Mesothelial cell of epicardium (in vitro differentiated cells): ENCODE data around the gene MRNIP. TPM values are rescaled to one million over a fixed set of nuclear protein-coding genes. Genes with fewer than 3 reads are reported as not detected.

ENCODE experiments used
- DNase-seq, 2 experiments: peaks; one replicate each; pipeline ENCODE4 v3.0.0; 2021; ENCODE audit warnings: low spot score in 2 of 2; ENCODE audit not compliant: unreplicated experiment in 2 of 2
- H3K27ac Mint-ChIP-seq: 2 replicates; pipeline ENCODE4 v1.8.0; 2021; ENCODE audit warnings: mixed read lengths
- H3K27me3 Mint-ChIP-seq: 2 replicates; pipeline ENCODE4 v1.8.0; 2021; ENCODE audit warnings: low read depth, mixed read lengths
- H3K36me3 Mint-ChIP-seq: 2 replicates; pipeline ENCODE4 v1.8.0; 2021; ENCODE audit warnings: mixed read lengths
- H3K4me1 Mint-ChIP-seq: 2 replicates; pipeline ENCODE4 v1.8.0; 2021; ENCODE audit warnings: mixed read lengths
- H3K4me3 Mint-ChIP-seq: 2 replicates; pipeline ENCODE4 v1.8.0; 2021; ENCODE audit warnings: mild to moderate bottlenecking, moderate library complexity, mixed read lengths
- H3K9me3 Mint-ChIP-seq: 2 replicates; pipeline ENCODE4 v1.8.0; 2021; ENCODE audit warnings: mixed read lengths
- total RNA-seq: library from RNA; stranded (reverse); gene quantifications from 3 replicates; pipeline ENCODE4 v1.2.1, GENCODE V29; 2021
- TF ChIP-seq, protein P1 (sequence below): fragments of 200-600 bp; sonication (generic); IDR thresholded peaks from one replicate; pipeline ENCODE4 v1.5.0; 2021; ENCODE audit warnings: antibody characterized with exemption; ENCODE audit not compliant: unreplicated experiment

Gene MRNIP
- total RNA-seq, 1 donor from 2014 or later = 47.0 TPM

DNA sequence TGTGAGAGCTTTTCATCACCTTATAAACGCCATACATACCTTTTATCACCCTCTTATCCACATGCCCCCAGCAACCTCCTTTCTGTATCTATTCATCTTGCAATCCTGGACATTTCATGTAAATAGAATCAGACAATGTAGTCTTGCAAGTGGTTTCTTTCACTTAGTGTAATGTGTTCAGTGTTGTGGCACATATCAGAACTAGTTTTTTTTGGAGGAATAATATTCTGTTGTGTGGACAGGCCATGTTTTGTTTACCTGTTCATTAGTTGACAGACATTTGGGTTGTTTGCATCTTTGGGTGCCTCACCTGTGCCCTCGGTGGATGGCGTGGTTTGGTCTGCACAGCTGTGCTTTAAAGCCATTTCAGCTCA is 36.6 kb downstream of the MRNIP start:
- peaks cover 36% of the 10 kb centered on the region for H3K4me1 Mint-ChIP-seq
- peaks cover 19% of the 10 kb centered on the region for H3K36me3 Mint-ChIP-seq
- no peaks in the 10 kb centered on the region for H3K27me3 Mint-ChIP-seq
- H3K4me3 Mint-ChIP-seq = peak overlapping the region; percentile 97
- H3K9me3 Mint-ChIP-seq = no peaks in the 10 kb centered on the region
- DNase-seq = no peak
- TF ChIP-seq, protein P1, sequence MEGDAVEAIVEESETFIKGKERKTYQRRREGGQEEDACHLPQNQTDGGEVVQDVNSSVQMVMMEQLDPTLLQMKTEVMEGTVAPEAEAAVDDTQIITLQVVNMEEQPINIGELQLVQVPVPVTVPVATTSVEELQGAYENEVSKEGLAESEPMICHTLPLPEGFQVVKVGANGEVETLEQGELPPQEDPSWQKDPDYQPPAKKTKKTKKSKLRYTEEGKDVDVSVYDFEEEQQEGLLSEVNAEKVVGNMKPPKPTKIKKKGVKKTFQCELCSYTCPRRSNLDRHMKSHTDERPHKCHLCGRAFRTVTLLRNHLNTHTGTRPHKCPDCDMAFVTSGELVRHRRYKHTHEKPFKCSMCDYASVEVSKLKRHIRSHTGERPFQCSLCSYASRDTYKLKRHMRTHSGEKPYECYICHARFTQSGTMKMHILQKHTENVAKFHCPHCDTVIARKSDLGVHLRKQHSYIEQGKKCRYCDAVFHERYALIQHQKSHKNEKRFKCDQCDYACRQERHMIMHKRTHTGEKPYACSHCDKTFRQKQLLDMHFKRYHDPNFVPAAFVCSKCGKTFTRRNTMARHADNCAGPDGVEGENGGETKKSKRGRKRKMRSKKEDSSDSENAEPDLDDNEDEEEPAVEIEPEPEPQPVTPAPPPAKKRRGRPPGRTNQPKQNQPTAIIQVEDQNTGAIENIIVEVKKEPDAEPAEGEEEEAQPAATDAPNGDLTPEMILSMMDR = no peak
- H3K27ac Mint-ChIP-seq = peak overlapping the region; percentile 99

DNA sequence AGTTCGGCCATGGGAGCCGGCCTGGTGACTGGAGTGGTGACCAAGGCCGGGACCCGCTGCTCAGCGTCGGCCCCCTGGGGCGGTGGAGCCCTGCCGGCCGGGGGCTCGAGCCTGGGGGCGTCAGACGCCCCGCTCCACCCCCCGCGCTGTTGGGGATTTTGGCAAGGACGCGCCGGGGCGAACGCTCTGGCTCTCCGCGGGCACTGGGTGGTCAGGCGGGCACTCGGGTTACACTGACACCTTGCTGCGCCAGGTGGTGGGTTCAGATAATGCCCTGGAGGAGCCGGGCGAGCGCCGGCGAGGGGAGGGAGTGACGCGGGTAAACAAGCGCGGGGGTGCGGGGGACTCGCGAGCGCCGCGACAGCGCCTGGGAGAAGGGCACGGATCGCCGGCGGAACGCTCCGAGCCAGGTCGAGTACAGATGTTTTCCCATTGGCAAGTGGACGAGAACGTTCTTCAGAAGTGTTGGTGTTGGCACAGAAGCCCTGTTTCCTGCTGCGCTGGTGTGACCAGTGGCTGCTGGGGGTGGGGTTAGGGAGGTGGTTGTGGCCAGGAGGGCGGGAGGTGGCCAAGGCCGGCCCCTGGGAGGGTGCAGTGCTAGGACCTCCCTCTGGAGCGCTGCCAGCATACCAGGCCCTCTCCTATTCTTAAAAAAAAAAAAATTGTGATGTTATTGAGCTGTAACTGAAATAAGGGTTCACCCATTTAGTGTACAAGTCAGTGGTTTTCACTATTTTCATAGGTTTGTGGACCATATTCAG is 37.1 kb downstream of the MRNIP start:
- peak overlapping the region; percentile 97 for H3K4me3 Mint-ChIP-seq

DNA sequence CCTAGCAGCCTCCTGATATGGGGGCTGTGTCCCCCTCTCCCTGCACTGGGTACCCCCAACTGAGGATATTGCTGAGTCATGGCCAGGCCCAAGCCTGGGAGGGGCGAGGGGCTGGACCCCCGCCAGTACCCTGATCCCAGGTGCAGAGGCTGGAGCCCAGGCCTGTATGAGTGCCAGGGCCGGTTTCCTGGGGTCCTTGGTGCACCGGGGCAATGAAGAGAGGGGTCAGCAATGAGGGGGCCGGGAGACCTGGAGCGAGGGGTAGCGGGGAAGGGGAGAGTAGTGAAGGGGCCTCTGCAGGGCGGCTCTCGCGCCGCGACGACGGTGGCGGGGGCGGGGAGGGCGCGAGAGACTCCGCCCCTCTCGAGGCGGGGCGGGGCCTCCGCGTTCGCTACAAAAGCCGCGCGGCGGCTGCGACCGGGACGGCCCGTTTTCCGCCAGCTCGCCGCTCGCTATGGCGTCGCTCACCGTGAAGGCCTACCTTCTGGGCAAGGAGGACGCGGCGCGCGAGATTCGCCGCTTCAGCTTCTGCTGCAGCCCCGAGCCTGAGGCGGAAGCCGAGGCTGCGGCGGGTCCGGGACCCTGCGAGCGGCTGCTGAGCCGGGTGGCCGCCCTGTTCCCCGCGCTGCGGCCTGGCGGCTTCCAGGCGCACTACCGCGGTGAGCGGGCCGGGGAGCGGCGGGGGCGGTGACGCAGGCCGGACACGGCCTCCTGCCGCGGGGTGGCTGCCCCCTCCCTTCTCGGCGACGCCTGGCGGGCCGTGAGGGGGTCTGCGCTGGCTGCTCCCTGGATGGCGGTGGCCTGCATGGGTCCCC is 37.9 kb downstream of the MRNIP start, which contains the start of gene SQSTM1:
Gene SQSTM1 (plus strand): TSS at position 423 of the 815 bp plus-strand sequence. CDS start 32 bp downstream, at position 455.
- Mint-ChIP-seq H3K4me3 (peak within 1 kb of the TSS; percentile 97), H3K36me3 (peaks cover 14% of the 10 kb centered on the region), H3K4me1 (peaks cover 36% of the 10 kb centered on the region), H3K27me3 (no peaks in the 10 kb centered on the region), H3K9me3 (no peaks in the 10 kb centered on the region), H3K27ac (peak within 1 kb of the TSS; percentile 99)
- TF ChIP-seq, protein P1 = peak; percentile 12
- peak; percentile 77 to 89 for DNase-seq

More for the DNA sequence above, 37.1 kb downstream of the MRNIP start:
- Mint-ChIP-seq H3K36me3 (peaks cover 15% of the 10 kb centered on the region), H3K27ac (peak overlapping the region; percentile 99), H3K4me1 (peaks cover 36% of the 10 kb centered on the region), H3K27me3 (no peaks in the 10 kb centered on the region), H3K9me3 (no peaks in the 10 kb centered on the region)
- DNase-seq = peak; percentile 75 to 79
- TF ChIP-seq, protein P1 = peak; percentile 10

DNA sequence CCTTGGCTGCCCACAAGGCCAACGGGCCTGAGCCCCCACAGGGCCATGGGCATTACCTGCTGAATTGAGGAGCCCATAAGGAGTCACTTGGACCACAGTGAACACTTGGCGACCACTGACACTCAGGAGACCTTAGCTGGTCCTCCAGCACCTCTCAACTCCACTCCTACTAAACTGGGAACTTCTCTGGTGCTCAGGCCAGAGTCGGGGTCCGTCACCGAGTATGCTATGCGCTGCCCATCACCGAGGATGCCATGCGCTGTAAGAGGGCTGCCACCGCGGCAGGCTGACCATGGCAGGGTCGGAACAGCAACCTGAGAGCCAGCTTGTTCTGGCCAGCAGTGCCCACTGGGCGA is 38.5 kb downstream of the MRNIP start:
- peak overlapping the region; percentile 96 for H3K27ac Mint-ChIP-seq
- peaks cover 36% of the 10 kb centered on the region for H3K4me1 Mint-ChIP-seq

DNA sequence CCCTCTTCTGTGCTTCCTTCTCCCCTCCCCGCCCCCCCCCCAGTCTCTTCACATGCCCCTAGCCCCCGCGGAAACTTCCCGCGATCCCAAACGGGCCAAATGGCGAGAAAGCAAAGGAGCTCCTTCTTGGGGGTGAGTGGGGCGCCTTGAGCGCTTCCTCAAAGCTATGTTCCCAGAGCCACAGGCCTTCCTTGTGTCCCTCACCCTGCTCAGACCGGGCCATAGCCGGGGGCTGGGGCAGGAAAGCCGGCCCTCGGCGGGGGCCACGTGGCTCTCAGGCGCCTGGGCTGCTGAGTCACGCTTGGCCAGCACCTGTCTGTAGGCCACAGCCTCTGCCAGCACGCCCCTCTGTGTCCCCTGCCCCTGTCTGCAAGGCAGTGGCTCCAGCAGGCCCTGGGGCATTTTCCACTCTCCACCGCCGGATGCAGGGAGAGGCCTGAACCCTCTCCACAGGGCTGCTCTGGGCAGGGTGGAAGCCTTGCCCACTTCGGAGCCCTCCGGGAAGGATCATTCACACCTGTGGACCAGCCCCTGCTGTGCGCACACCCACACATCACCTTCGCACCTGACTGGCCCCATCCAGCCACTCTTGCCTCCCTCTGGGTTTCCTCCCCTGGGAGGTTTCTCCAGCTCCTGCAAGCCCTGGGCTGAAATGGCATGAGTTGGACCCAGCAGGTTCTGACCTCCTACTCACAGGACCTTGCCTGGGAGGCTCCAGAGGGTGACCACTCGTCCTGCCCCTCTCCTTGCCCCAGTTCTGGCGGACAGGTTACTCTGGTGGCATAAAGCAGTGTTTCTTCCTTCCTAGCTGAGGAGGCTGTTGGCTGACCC is 39.1 kb downstream of the MRNIP start:
- TF ChIP-seq, protein P1 = no peak
- no peaks in the 10 kb centered on the region for H3K27me3 Mint-ChIP-seq
- H3K9me3 Mint-ChIP-seq = no peaks in the 10 kb centered on the region
- peaks cover 6% of the 10 kb centered on the region for H3K36me3 Mint-ChIP-seq
- H3K27ac Mint-ChIP-seq = peak overlapping the region; percentile 96
- DNase-seq = peak in 1 of 2 experiments; percentile 62
- peak overlapping the region; percentile 73 for H3K4me3 Mint-ChIP-seq
- peaks cover 36% of the 10 kb centered on the region for H3K4me1 Mint-ChIP-seq

More for the DNA sequence above, 38.5 kb downstream of the MRNIP start:
- Mint-ChIP-seq H3K9me3 (no peaks in the 10 kb centered on the region), H3K4me3 (peak overlapping the region; percentile 73), H3K27me3 (no peaks in the 10 kb centered on the region), H3K36me3 (peaks cover 10% of the 10 kb centered on the region)
- TF ChIP-seq, protein P1 = no peak
- no peak for DNase-seq
